GM18507 (cell line): ENCODE measurements around the gene FUT3.

ENCODE experiments used
- DNase-seq: peaks from one replicate; pipeline ENCODE4 v3.0.0; 2011; ENCODE audit warnings: low read depth; ENCODE audit not compliant: insufficient read length; ENCODE audit errors: extremely low spot score
- FAIRE-seq: peaks from 2 replicates; lab custom pipeline; 2011; peaks lifted over from hg19 to GRCh38; lab: Jason Lieb, UNC

The FUT3 gene

DNA sequence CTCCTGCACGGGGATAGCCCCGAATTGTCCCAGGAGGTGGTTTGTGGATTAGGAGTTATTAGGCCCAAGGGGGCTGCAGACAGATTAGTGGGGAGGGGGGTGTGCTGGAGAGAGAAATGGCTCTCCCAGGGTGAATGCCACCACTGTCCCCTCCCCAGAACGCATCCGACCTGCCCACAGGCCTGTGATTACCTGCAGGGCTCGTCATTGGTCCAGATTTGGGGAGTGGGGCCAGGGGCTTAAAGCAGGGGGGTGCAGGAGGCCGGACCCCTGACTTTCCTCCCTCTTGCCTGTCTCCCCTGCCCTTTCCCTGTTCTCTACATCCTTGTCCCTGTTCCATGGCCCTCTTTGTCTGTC, 45.1 kb downstream of the FUT3 start:
- DNase-seq (no peak), FAIRE-seq (no peak)

DNA sequence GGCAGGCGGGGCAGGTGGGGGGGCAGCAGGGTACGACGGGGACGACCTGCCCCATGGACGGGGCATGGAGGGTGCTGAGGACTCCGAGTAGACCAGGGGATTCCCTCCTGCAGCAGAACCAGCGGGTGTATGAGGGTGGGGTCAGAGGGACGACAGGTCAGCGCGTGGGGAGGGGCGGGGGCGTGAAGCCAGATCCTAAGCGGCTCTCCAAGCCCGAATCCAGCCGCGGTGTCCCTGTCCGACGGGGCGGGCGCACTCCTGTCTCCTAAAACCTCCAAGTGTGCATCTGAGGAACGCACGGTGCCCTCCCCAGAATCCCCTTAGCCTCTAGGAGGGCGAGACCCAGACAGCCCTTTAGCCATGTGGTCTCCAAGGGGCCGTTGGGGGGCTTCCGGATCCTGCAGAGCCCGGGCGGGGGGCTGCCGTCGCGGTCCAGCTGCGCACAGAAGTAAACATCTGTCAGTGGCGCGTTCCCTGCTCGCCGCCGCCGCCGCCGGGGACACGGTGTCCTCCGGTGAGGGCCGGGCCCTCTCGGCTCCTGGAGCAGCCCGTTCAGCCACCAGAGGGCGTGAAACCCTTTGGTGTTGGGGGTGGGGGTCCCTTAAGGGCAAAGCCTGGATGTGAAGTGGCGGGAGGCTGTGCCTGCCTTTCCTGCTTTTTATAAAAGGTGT, 45.7 kb downstream of the FUT3 start:
- no peak for FAIRE-seq
- DNase-seq, result no peak

DNA sequence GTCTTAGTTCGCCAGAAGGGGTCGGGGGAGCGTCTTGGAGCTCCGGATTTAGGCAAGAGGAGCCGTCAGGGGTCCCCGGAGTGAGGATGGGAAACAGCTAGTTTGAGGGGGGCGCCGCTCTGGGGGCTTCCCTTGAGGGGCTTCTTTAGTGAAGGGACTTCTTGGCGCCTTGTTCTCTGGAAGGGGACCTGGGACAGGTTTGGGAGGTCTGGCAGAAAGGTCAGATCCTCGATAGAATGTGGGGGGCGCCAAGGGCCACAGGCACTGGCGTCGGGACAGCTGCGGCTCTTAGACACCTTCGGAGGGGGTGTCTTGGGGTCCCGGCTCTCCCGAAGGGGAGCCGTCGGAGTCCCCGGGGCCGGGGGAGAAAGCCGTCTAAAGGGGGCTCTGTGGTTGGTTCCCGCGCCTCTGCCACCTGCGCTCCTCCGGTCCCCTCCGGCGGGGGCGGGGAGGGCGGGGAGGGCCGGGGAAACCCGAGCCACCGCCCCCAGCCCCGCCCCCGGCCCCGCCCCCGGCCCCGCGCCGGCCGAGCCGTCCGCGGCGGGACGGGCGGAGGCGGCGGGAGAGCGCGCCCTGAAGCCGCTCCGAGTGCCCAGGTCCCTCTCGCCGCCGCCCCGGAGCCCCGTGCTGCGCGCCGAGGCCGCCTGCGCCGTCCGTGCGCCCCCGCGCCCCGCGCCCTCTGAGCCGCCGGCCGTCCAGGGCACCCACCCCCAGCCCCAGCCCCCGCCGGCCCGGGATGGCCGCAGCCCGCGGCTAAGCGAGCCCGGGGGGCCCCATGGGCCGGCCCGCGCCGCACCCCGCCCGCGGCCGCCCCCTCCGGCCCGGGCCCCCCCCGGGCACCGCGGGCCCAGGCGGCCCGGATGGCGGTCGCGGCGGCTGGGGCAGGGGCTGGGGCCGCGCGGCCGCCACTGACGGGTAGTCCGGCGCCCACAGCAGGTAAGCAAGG, 46.5 kb downstream of the FUT3 start, which contains the start of gene NRTN:
TSS of gene NRTN (plus strand) at position 552 of the 946 bp plus-strand sequence. CDS start 19,099 bp downstream, outside the sequence.
- DNase-seq (no peak), FAIRE-seq (no peak)

DNA sequence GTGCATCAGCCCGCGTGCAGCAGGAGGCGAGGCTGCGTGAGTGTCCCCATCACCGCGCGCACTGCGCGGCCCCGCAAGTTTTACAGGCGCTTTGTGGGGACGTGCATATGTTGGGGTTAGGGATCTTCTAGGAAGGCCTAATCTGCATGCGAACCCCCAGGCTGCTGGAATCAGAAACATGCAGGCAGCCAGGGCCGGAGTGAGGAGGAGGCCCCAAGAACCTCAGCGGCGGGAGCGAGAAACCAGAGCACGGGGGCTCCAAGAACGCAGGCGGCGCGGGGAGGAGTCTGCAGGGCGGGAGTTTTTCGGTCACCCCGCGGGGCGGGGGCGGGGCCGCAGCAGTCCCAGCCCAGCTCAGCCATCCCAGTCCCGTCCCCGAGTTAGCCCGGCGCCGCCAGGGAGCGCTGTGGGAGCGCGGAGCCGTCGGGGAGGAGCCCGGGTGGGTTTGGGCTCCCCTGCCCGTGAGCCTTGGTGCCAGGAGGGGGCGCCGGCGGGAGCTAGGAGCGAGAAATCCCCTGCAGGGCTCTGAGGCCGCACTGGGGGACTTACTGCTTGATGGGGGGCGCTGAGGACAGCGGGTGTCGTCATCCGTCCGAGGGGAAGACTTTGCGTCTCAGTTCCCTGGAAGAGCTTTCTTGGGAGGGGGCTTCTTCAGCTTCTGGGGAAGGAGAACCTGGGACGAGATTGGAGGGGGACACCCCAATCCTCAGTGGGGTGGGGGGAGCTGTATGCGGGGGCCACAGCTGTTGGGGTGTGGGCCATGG, 47.3 kb downstream of the FUT3 start:
- DNase-seq (peak; percentile 90), FAIRE-seq (peak; percentile 86)

DNA sequence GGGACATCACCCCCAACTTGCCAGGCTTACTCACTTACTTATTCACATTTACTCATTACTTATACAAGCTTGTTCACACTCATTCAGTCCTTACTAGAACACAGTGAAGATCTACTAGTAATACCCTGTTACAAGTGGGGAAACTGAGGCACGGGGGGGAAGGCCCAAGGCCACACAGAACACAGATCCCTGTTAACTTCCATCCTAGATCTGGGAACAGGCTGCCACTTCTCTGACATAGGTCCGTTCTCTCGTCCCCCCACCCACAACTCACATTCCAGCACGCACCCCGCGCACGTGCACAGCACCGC, 47.9 kb downstream of the FUT3 start:
- DNase-seq, result no peak
- FAIRE-seq, result no peak

DNA sequence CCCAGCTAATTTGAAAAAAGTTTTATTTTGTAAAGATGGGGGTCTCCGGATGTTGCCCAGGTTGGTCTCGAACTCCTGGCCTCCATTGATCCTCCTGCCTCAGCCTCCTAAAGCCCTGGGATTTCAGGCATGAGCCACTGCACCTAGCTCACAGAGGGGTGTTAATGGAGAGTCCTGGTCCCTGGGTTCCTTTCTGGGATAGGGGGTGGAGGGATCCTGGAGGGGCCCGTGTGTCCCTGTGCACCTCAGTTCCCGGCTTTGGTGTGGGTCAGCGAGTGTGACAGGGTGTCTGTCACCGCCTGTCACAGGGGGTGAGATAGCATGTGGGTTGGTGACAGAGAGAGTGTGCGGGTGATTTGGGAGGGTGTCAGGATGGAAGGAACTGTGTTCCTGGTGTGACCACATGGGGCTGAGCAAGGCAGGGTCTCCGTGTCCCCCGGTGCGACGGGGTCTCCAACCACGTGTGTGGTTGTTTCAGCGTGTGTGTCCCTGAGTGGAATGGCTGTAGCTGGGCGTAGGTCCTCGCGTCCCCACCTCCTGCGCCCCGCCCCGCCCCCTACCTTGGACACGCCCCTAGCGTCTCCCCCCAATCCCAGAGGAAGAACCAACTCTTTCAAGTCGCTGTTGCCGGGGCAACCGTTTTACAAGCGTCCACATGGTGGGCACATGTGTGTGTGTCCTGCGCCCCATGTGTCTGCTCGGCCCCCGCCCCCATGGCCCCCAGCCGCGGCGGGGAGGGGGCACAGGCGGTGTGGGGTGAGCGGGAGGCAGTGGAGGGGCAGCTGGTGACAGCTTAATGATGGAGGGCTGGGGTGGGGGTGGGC, 49.2 kb downstream of the FUT3 start:
- no peak for DNase-seq
- FAIRE-seq, result no peak

DNA sequence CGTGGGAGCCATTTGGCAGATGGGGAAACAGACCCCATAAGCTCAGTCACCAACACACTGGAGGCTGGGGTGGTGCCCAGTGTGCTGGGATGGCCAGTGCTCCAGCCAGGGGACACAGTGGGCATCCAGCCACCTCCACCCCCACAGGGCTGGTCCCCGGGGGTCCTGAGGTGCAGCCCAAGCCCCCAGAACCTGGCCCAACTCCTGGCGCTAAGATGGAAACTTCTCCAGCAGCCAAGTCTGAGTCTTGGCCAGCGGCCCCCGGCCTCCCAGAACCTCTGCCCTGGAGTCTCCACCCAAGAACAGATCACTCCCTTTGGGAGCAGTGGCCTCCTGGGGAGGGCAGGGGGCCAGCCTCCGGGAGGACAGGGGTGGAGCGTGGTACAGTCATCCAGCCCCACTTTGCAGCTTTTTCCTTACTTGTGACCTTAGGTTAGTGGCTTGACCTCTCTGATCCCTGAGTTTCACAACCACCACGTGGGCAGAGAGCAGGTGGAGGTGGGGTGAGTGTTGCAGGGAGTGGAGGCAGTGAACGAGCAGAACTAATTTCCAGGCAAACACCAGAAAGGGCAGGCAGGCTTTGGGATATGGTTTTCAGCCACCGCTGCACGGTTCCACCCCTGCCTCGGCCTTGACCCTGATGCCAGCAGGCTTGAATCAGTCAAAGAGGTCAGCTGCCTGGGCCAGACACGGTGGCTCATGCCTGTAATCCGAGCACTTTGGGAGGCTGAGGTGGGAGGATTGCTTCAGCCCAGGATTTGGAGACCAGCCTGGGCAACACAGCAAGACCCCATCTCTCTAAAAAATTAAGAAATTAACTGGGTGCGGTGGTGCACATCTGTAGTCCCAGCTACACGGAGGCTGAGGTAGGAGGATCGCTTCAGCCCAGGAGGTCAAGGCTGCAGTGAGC, 50.6 kb downstream of the FUT3 start:
- DNase-seq, result no peak

DNA sequence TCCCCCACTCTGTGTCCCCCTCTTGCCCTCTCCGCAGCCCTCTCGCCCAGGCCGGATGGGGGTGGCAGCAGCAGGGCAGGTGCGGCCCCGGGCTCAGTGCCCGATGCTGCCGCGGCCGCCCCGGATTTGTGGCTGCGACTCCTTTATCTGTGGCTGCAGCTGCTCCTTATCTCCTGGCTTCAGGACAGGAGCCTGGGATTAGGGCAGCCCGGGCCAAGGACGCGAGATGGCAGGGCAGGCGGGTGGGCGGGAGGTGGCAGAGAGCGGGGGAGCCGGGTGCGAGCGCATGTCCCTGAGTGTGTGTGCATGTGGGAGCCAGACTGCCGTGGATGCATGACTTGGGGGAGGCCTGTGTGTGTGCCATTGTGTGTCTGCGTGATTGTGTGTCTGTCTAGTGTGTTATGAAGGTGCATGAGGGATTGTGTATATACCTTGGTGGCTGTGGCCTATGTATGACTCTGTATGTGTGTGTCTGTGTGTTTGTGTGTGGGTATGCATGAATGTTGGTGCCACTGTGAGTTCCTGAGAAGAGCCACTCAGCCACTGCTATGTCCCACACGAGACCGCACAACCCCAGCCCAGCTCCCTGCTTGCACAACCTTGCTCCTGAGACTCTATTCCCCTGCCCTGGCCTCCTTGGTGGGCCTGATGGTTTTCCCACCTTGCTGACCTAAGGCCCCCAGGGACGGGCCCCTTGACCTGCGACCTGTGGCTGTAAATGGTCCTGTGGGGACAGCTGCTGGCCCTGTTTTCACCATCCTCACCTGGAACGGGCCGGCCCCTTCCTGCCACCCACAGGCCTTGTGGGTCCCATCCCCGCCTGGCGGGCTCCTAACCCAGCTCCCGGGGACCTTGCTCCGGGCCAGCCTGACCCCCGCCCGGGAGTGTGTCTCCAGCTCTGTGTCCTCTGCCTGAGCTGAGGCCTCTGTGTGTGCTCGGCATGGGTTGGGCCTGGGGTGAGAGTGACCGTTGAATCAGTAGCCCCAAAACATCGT, 51.7 kb downstream of the FUT3 start:
- no peak for FAIRE-seq
- DNase-seq, result no peak

More for the DNA sequence above, 50.6 kb downstream of the FUT3 start:
- FAIRE-seq, result no peak

DNA sequence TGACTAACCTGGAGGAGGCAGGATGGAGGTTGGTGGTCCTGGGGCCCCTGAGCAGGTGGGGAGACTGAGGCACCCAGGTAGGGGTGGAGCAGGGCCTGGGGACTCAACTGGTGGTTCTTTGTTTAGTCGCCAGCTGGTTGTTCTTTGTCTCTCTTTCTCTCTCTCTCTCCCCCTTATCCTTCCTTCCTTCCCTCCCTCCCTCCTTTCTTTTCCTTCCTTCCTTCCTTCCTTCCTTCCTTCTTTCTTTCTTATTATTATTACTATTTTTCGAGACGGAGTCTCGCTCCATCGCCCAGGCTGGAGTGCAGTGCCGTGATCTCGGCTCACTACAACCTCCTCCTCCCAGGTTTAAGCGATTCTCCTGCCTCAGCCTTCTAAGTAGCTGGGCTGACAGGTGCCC, 53.0 kb downstream of the FUT3 start:
- FAIRE-seq (no peak), DNase-seq (no peak)

DNA sequence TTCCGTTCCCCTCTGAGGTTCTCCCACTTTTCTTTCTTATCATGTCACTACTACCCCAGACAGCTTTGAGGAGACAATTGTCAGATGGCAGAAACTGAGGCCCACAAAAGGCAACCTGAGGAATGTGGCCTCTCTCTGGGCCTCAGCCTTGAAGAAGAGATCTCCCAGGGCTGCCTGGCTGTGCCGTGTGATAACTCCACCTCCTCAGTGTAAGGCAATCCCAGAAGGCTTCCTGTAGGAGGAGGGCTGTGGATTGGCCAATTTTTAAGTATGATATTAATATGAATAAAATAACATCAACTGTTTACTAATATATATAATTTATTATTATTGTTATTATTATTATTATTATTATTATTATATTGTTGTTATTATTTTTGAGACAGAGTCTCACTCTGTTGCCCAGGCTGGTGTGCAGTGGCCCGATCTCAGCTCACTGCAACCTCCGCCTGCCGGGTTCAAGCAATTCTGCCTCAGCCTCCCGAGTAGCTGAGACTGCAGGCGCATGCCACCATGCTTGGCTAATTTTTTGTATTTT, 55.8 kb downstream of the FUT3 start:
- DNase-seq (no peak), FAIRE-seq (no peak)

DNA sequence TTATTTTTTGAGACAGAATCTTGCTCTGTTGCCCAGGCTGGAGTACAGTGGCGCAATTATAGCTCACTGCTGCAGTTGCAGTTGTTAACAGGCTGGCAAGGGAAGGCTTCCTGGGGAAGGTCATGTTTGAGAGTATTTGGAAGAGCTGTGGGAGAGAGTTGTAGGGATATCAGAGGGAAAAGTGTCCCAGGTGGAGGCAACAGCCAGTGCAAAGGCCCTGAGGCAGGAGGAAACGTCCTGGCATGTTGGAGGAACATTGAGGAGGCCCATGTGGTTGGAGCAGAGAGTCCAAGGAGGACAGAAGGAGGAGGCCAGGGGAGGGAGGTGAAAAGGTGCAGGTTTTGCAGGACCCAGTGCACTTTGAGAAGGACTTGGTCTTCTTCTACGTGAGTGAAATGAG, 58.1 kb downstream of the FUT3 start:
- DNase-seq (no peak), FAIRE-seq (no peak)
